Loucy (cell line): ENCODE results near the gene MRPS9.

Experiments
- CTCF ChIP-seq: fragments of 200-600 bp; sonication (generic); conservative IDR thresholded peaks from 2 replicates; pipeline ENCODE4 v1.5.1; 2014; ENCODE audit warnings: mild to moderate bottlenecking, antibody characterized with exemption, low read length
- EZH2phosphoT487 ChIP-seq: fragments of 200-600 bp; IDR thresholded peaks from 2 replicates; pipeline ENCODE4 v1.6.1; 2018; ENCODE audit warnings: antibody characterized with exemption, mild to moderate bottlenecking, moderate library complexity, borderline replicate concordance

- TF ChIP-seq CTCF (no peak), EZH2phosphoT487 (no peak)
Measured at GRCh38 chr2:105112345-105112744, 74.5 kb downstream of the MRPS9 start.
